Stimulated activated CD8-positive, alpha-beta memory T cell treated with anti-CD3 and anti-CD28 coated beads, Interleukin-12 subunit alpha, Interleukin-12 subunit beta, amount 100 ng/mL, for 1 hour (primary cell): ENCODE results near the gene KLHL29.
"Not testable (repeated sequence)": the region's sequence is repeated elsewhere in the genome, so short reads cannot be mapped to it uniquely, and the experiment has no call there.

Source experiments
- DNase-seq: peaks from one replicate; pipeline ENCODE4 v3.0.0-alpha.2; 2020; ENCODE audit warnings: low read depth

The KLHL29 gene

DNA sequence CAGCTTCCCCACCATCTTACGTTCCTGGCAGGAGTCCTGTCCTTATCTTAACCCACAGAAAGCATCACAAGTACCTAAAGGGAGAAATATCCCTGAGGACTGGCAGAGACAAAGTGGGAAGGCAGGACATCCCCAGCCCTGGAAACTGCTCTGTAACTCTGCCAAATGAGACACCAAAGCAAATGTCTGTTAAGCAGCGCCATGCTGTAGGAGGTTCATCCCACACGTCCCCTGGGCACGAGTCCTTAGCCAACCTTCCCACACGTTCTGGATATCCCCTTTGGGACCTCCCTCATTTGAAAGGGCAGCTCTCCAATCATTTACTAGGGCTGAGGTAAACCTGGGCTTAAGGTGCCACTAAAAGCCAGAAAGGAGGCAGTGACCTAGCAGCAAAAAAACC lies 334.7 kb downstream of the KLHL29 start:
- no peak for DNase-seq

DNA sequence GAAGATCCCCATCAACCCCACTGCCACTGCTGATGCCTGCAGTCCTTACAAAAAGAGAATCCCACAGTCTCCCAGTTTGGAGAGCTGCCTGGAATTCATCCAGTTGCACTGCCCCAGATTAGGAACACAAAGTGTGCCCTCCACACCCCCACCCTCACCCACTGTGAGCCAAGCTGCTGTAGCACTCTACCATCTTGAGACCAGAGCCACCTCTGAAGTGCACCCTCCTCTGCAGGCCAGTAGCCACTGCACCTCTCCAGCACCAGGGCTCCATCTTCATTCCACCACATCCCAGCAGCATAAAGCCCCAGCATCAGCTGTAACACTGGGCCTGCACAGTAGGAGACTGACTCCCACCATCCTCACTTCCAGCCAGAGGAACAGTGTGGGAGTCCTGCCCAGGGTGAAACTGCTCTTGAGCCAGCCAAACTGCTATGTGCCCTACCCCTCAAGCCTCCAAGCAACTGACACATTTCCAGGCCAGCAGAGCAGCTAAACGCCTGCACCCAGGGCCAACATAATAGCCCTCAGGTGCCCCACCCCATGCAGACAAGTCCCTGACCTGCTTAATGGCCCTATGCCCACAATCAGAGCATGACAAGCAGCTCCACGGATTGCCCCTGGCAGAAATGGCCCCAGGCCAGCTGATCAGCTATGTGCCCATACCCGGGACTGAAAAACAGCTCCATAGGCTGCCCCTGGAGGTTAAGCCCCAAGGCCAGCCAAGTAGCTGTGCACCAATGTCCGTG lies 335.9 kb downstream of the KLHL29 start:
- no peak for DNase-seq

DNA sequence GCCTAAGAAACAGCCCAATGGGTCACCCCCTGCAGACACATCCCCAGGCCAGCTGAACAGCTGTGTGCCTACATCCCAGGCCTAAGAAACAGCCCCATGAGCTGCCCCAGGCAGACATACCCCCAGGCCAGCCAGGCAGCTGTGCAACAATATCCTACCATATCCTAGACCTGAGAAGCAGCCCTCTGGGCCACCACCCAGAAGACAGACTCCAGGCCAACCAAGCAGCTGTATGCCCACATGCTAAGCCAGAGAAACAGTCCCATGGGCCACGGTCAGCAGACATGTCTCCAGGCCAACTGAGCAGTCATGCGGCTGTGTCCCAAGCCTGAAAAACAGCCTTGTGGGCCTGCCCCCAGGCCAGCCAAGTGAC lies 336.5 kb downstream of the KLHL29 start:
- no peak for DNase-seq

DNA sequence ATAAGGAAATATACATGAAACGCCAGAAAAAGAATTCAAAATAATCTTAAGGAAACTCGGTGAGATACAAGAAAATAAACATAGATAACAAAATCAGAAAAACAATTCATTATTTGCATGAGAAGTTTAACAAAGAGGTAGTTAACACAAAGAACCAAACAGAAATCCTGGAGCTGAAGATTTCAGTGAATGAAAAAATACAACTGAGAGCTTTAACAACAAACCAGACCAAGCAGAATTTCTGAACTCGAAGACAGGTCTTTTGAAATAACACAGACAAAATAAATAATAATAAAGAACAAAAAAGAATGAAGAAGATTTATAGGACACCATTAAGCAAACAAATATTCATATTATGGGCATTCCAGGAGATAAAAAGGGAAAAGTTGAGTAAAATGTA lies 337.3 kb downstream of the KLHL29 start:
- no peak for DNase-seq

DNA sequence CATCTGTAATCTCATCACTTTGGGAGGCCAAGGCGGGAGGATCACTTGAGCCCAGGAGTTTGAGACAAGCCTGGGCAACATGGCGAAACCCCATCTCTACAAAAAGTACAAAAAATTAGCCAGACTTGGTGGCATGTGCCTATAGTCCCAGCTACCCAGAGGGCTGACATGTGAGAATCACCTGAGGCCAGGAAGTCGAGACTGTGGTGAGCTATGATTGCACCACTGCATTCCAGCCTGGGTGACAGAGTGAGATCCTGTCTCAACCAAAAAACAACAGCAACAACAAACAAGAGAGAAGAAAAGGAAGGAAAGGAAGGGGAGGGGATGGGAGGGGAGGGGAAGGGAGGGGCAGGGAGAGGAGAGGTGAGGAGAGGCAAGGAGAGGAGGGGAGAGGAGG lies 338.1 kb downstream of the KLHL29 start:
- DNase-seq = not testable (repeated sequence)

DNA sequence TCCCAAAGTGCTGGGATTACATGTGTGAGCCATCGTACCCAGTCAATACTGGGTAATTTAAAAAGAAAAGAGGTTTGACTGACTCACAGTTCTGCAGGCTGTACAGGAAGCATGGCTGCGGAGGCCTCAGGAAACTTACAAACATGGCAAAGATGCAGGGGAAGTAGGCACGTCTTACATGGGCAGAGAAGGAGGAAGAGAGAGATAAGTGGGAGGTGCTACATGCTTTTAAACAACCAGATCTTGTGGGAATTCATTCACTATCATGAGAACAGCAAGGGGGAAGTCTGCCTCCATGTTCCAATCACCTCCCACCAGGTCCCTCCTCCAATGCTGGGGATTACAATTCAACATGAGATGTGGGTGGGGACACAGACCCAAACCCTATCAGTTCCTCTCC lies 349.4 kb downstream of the KLHL29 start:
- no peak for DNase-seq

DNA sequence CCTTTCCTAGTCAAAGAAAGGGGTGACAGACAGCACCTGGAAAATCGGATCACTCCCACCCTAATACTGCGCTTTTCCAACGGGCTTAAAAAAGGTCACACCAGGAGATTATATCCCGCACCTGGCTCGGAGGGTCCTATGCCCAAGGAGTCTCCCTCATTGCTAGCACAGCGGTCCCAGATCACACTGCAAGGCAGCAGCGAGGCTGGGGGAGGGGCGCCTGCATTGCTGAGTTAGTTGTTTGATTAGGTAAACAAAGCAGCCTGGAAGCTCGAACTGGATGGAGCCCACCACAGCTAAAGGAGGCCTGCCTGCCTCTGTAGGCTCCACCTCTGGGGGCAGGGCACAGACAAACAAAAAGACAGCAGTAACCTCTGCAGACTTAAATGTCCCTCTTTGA lies 351.8 kb downstream of the KLHL29 start:
- DNase-seq = not testable (repeated sequence)

DNA sequence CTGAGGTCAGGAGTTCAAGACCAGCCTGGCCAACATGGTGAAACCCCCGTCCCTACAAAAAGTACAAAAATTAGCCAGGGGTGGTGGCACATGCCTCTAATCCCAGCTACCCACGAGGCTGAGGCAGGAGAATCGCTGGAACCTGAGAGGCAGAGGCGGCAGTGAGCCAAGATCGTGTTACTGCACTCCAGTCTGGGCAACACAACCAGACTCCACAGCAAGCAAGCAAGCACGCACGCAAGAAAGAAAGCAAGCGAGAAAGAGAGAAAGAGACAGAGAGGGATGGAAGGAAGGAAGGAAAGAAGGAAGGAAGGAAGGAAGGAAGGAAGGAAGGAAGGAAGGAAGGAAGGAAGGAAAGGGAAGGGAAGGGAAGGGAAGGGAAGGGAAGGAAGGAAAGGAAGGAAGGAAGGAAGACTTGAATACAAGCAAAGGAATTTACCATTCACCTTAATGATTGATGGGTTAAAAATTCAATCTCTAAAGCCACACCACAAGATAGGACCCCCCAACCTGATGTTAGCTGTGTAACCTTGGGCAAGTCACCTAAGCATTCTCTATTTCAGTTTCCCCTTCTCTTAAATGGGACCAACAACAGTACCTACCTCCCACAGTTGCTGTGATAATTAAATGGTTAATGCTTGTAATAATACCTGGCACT lies 360.2 kb downstream of the KLHL29 start:
- no peak for DNase-seq

DNA sequence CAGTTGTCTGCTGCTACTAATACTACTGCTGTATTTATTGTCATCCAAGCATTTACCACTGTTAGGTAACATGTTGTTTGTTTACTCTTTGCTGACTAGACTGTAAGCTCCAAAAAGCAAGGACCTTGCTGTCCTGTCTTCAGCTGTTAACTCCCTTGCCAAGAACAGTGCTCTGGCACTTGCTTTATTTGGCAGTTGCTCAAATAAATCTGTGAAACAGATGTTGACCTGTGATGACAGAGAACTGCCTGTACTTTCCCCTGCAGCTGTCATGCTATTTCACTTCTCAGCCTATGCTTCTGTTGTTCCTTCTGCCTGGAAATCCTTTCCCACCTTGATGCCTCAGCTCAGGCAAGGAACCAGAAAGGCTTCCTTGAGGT lies 360.7 kb downstream of the KLHL29 start:
- DNase-seq = no peak

DNA sequence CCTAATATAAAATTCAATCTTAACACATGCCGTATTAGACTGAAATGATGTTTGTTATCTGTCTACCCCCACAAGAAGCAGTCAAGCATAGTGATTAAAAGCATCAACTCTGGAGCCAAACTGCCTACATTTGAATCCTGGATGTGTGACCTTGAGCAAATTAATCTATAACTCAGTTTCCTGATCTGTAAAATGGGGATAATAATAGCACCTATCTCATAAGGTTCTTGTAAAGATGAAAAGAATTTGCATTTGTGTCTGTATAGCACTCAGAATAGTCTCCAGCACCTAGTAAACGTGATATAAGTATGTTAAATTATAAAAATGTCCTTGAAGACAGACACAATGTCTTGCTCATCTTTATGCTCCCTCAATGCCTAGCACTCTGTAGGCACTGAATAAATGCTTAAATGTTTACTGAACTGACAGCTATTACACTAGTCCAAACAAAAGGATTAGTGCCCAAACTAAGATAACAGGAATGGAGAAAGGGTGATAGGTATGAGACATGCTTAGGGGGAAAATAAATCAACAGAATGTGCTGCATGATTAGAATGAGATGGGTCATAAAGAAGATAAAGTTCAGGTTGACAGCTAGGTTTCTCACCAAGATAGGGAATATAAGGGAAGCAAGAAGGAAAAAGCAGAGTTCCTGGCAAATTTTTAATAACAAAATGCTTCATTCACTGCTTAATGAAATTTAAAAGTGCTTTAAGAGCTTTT lies 361.3 kb downstream of the KLHL29 start:
- no peak for DNase-seq

DNA sequence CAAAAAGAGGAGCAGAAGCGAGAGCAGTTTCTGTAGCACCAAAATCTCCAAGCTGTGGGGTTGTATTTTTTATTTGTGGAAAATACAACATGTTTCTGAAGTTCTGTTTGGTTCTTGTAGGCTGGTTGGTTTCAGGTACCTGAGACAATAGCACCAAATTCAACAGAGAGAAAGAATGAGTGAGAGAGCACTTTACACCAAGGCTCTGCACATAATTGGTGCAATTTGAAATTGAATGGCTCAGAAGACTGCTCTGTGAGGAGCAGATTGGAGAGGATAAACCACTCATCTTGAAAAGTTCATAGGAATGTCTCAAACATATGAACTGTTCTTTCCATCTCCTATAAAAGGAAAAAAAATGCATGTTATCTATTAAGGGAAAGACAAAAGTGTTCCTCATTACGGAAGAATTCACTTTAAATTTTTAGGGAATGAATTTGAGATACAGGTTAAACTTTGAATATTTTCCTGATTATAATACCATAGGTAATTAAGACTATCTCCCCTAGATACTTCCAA lies 366.8 kb downstream of the KLHL29 start:
- no peak for DNase-seq

DNA sequence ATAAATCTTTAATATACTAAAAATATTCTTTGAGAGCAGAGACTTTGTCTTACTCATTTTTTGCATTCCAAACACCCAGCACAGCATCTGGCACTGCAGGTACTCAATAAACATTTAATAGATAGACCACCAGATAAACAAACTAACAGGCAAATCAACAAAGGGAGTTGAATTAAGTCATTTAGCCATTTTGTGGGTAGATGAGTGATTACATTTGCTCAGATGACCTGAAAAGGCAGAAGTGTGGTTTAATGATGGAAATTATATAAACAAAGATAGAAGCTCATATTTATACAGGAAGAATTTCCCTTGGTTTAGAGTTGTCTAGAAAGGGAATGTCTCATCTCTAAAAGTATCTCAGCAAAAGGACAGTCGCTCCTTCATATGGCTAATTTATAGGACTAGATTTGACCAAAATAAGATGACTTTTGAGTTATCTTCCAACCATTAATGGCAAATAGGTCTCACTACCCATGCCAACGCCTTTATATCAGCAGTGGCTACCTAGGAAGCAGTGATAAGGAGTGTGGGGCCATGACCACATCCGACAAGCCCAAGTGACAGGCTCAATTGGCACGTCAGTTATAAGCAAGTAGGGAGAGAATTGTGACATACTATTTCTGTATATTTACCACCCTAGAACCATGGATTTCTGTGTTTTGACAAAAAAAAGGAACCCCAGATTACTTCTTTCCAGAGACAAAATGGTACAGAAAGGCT lies 368.5 kb downstream of the KLHL29 start:
- no peak for DNase-seq

DNA sequence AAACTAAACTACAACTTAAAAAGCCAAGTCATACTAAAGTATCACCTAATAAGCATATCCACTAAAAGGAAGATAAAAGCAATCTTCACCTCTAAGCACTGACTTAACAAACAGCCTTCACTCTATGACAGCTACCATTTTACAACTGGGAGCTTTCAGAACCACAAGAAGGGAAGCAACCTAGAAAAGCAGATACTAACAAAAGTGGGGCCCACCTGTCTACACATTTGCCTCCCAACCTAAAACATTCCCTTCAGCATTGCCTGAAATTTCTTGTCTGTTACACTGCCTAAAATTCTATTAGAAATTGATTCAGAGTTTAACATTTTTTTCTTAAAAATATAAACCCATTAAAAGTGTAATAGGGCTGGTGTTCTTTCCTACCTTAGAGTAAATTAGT lies 370.0 kb downstream of the KLHL29 start:
- DNase-seq = no peak

DNA sequence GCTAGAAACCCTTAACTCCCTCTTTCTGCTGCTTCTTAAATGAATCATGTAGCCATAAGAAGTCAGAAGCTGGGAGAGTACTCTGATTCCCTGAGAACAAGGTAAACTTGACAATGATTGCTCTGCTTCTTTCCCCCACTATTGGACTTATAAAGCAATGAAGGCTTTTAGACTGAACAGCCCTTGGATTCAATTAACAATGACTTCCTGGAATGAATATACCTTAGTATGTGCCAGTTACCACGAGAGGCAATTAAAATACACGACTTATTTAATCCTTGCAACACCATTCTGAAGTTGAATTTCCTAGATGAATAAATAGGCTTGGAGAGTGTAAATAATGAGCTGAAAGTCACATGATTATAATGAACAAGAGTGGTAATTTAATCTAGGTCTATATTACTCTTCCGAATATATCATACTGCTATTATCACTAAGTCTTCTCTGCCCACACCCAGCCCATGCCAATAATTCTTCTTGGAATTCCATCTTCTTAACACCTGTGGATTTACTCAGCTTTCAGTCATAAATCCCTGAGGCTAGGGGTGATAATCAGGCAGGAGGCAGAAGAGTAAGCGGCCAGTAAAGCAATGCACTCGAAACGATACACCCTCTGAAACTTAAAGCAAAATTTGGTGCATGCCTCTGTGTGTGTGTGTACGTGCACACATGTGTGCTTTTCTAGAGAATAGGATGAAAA lies 371.8 kb downstream of the KLHL29 start:
- DNase-seq = no peak

DNA sequence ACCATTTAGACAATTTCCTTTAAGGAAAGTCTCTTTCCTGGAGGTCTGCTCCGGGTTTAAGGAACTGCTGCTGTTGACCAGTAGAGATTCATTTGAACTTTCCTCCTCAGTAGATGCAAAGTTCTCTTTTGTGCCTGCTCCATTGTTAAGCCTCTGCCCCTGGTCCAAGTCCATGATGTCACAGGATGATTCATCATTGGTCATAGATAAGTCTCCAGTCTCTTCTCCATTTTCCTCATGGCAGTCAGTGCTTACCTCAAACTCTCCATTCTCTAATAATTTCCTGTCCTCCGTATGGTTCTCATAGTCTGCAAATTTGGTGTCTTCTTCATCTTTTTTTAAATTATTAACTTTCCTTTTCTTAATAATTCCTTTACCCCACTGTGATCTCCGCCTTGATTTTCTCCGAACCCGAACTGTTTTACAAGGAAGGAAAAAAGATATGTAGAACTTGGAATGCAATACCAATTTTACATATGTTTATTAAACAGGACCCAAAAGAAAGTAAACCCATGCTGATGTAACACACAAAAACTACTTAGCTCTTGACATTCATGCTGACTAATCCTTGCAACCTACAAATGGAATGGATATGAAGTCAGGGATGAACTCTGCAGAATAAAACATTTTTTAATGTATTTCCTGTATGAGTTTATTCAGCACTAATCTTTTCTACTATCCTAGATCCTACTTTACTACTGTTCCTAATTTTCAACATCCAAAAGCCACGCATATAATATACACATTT lies 372.9 kb downstream of the KLHL29 start:
- no peak for DNase-seq
